Measurements from ENCODE around the gene MAP2K5.

Gene MAP2K5

GRCh38 chr15:67778968-67779548 lies 236.6 kb downstream of the MAP2K5 start:
- no peak for DNase-seq (ENCODE audit: extremely low read depth, low read depth)
- TF ChIP-seq CTCF (IDR thresholded peaks at IDR 0.05; ENCODE audit: low read depth, low read length, missing control alignments), result no peak
- H3K4me3 ChIP-seq (replicated peaks; ENCODE audit: low read depth, low read length), result no peak overlapping the region

GRCh38 chr15:67779549-67780111 lies 237.1 kb downstream of the MAP2K5 start:
- H3K4me3 ChIP-seq (replicated peaks; ENCODE audit: low read depth, low read length), result no peak overlapping the region
- TF ChIP-seq CTCF (IDR thresholded peaks at IDR 0.05; ENCODE audit: low read depth, low read length, missing control alignments), result no peak
- no peak for DNase-seq (ENCODE audit: extremely low read depth, low read depth)

GRCh38 chr15:67781061-67781460 lies 238.6 kb downstream of the MAP2K5 start:
- DNase-seq (ENCODE audit: extremely low read depth, low read depth), result no peak
- TF ChIP-seq CTCF (IDR thresholded peaks at IDR 0.05; ENCODE audit: low read depth, low read length, missing control alignments), result no peak
- no peak overlapping the region for H3K4me3 ChIP-seq (replicated peaks; ENCODE audit: low read depth, low read length)

GRCh38 chr15:67781907-67782690 lies 239.6 kb downstream of the MAP2K5 start:
- H3K4me3 ChIP-seq (replicated peaks; ENCODE audit: low read depth, low read length), result no peak overlapping the region
- DNase-seq (ENCODE audit: extremely low read depth, low read depth), result no peak
- TF ChIP-seq CTCF (IDR thresholded peaks at IDR 0.05; ENCODE audit: low read depth, low read length, missing control alignments), result no peak

GRCh38 chr15:67782691-67782991 lies 240.1 kb downstream of the MAP2K5 start:
- TF ChIP-seq CTCF (IDR thresholded peaks at IDR 0.05; ENCODE audit: low read depth, low read length, missing control alignments), result no peak
- H3K4me3 ChIP-seq (replicated peaks; ENCODE audit: low read depth, low read length), result no peak overlapping the region
- DNase-seq (ENCODE audit: extremely low read depth, low read depth), result no peak

- no peak for DNase-seq (ENCODE audit: extremely low read depth, low read depth)
- TF ChIP-seq CTCF (IDR thresholded peaks at IDR 0.05; ENCODE audit: low read depth, low read length, missing control alignments), result no peak
These were observed 240.8 kb downstream of the MAP2K5 start for GRCh38 chr15:67783303-67783702.

More at GRCh38 chr15:67783303-67783702, 240.8 kb downstream of the MAP2K5 start:
- no peak overlapping the region for H3K4me3 ChIP-seq (replicated peaks; ENCODE audit: low read depth, low read length)
